OCI-LY7 (cell line): ENCODE data around the gene CAMSAP3. TPM values are rescaled to one million over a fixed set of nuclear protein-coding genes. Genes with fewer than 3 reads are reported as not detected.
"Not testable (repeated sequence)": the region's sequence is repeated elsewhere in the genome, so short reads cannot be mapped to it uniquely, and the experiment has no call there.

ENCODE experiments used
- BruUV-seq: library from RNA; stranded (reverse); fragments of 400-500 nt; replicated peaks from 2 replicates; lab custom pipeline; 2021; lab: Mats Ljungman, UMichigan
- CTCF ChIA-PET: fragments of 300-600 bp; sonication (Branson Sonifier 250); formaldehyde crosslinking; loops from one replicate; lab custom pipeline; 2022; ENCODE audit warnings: antibody characterized with exemption; ENCODE audit not compliant: unreplicated experiment; lab: Charles Lee
- POLR2A ChIA-PET: fragments of 300-600 bp; sonication (Branson Sonifier 250); formaldehyde crosslinking; loops from one replicate; lab custom pipeline; 2022; ENCODE audit warnings: antibody characterized with exemption; lab: Charles Lee
- DNase-seq: peaks from one replicate; pipeline ENCODE4 v3.0.0-alpha.2; 2015; ENCODE audit warnings: low spot score
- H2AFZ ChIP-seq: fragments of 200-600 bp; sonication (generic), shearing (Covaris generic); 2 replicates; pipeline ENCODE4 v1.6.1; 2014; ENCODE audit warnings: mild to moderate bottlenecking, antibody characterized with exemption, low read length, moderate library complexity
- H3K27ac ChIP-seq: fragments of 200-600 bp; sonication (generic); 2 replicates; pipeline ENCODE4 v1.5.1; 2014; ENCODE audit warnings: mixed run types, low read depth, mild to moderate bottlenecking, moderate library complexity, low read length, inconsistent platforms; ENCODE audit not compliant: poor library complexity, severe bottlenecking
- H3K36me3 ChIP-seq: fragments of 200-600 bp; sonication (generic); 2 replicates; pipeline ENCODE4 v1.6.1; 2014; ENCODE audit warnings: mild to moderate bottlenecking, antibody characterized with exemption, low read length, moderate library complexity, mixed read lengths; ENCODE audit not compliant: insufficient read depth
- H3K4me1 ChIP-seq: fragments of 200-600 bp; sonication (generic); 2 replicates; pipeline ENCODE4 v1.5.1; 2014; ENCODE audit warnings: mild to moderate bottlenecking, low read length; ENCODE audit not compliant: insufficient read depth, poor library complexity, severe bottlenecking
- H3K4me2 ChIP-seq: fragments of 200-600 bp; sonication (generic); 2 replicates; pipeline ENCODE4 v1.6.1; 2014; ENCODE audit warnings: mild to moderate bottlenecking, low read length
- H3K4me3 ChIP-seq: fragments of 200-600 bp; sonication (generic); 2 replicates; pipeline ENCODE4 v1.5.1; 2014; ENCODE audit warnings: mild to moderate bottlenecking, low read depth, low read length; ENCODE audit not compliant: poor library complexity, severe bottlenecking
- H3K79me2 ChIP-seq: fragments of 200-600 bp; sonication (generic); 2 replicates; pipeline ENCODE4 v1.6.1; 2016; ENCODE audit warnings: low read depth, mild to moderate bottlenecking, low read length, moderate library complexity, mixed read lengths; ENCODE audit not compliant: insufficient read depth
- H3K9me2 ChIP-seq: fragments of 200-600 bp; sonication (generic); 2 replicates; pipeline ENCODE4 v1.6.1; 2016; ENCODE audit warnings: mild to moderate bottlenecking, low read length, mixed read lengths; ENCODE audit not compliant: insufficient read depth
- H3K9me3 ChIP-seq: fragments of 200-600 bp; sonication (generic); 2 replicates; pipeline ENCODE4 v1.6.1; 2014; ENCODE audit warnings: mild to moderate bottlenecking, mixed run types, low read length, mixed read lengths
- H4K20me1 ChIP-seq: fragments of 200-600 bp; sonication (generic); 2 replicates; pipeline ENCODE4 v1.6.1; 2014; ENCODE audit warnings: mild to moderate bottlenecking, antibody characterized with exemption, low read length, moderate library complexity, mixed read lengths; ENCODE audit not compliant: insufficient read depth
- CTCF ChIP-seq: fragments of 200-600 bp; sonication (generic); conservative IDR thresholded peaks from 2 replicates; pipeline ENCODE4 v1.5.1; 2014; ENCODE audit warnings: mild to moderate bottlenecking, antibody characterized with exemption, low read length, moderate library complexity, mixed read lengths
- EZH2phosphoT487 ChIP-seq: fragments of 200-600 bp; sonication (generic); IDR thresholded peaks from 2 replicates; pipeline ENCODE4 v1.6.1; 2018; ENCODE audit warnings: low read depth, borderline replicate concordance, mild to moderate bottlenecking, mixed run types, antibody characterized with exemption, low read length, moderate library complexity, mixed read lengths
- intact Hi-C: fragments of 100-400 bp; cut with micrococcal nuclease; formaldehyde crosslinking; loops from one replicate; pipeline ENCODE4 v1.10.0; 2022; ENCODE audit not compliant: unreplicated experiment
- total RNA-seq, 2 experiments: library from RNA; depleted of rRNA in 1 of 2; stranded (reverse); fragments of >200 nt in 1 of 2; shearing (Covaris generic) in 1 of 2; gene quantifications; 2 replicates each; pipeline ENCODE4 v1.2.3, GENCODE V29; 2014 to 2022

The CAMSAP3 gene
- total RNA-seq, 2 experiments from 2014 or later = 1.6 to 1.9 TPM

DNA sequence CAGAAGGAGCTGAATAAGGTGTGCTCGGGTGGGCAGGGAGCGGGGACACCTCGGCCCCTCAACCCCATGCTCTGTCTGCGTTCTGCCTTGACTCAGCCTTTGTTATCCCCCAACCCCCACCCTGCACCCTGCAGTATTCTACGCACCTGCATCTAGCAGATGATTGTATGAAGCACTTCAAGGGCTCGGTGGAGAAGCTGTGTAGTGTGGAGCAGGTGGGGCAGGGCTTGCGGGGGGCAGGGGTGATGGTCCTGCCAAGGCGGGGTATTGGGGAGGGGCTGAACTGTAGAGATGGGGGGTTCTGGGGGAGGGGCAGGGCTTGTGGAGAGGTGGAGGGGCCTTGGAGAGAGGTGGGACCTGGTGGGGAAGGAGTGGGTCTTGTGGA is 47.4 kb downstream of the CAMSAP3 start:
- no peak overlapping the region for H3K4me3 ChIP-seq
- DNase-seq = no peak
- no peak for TF ChIP-seq CTCF
- TF ChIP-seq EZH2phosphoT487 = no peak
- H3K79me2 ChIP-seq = no peaks in the 10 kb centered on the region
- no peaks in the 10 kb centered on the region for H3K9me3 ChIP-seq
- H3K36me3 ChIP-seq = no peaks in the 10 kb centered on the region
- H3K4me1 ChIP-seq = peaks cover 2% of the 10 kb centered on the region
- H3K9me2 ChIP-seq = no peaks in the 10 kb centered on the region
- H3K4me2 ChIP-seq = no peak overlapping the region
- ChIA-PET POLR2A (no interaction called here), CTCF (no interaction called here)
- H2AFZ ChIP-seq = no peak overlapping the region
- H4K20me1 ChIP-seq = no peaks in the 10 kb centered on the region
- intact Hi-C loops = no loop called here
- no TSS peak for BruUV-seq
- no peak overlapping the region for H3K27ac ChIP-seq

GRCh38 chr19:7643629-7644549 is 48.2 kb downstream of the CAMSAP3 start:
- H4K20me1 ChIP-seq, H3K27ac ChIP-seq, H3K9me2 ChIP-seq, BruUV-seq, intact Hi-C loops, H3K9me3 ChIP-seq, H2AFZ ChIP-seq, H3K36me3 ChIP-seq, H3K4me1 ChIP-seq, H3K4me2 ChIP-seq, H3K4me3 ChIP-seq, H3K79me2 ChIP-seq: not testable (repeated sequence)
- ChIA-PET POLR2A (interaction anchor here (0.6 to 0.8 kb wide), 3 partner anchors 10 to 99 kb away, joined by 3 to 4 read pairs (median 3); no protein-coding TSS in a partner anchor), CTCF (interaction anchor here (0.6 kb wide), 1 partner anchor 9 kb away, joined by 3 read pairs; no protein-coding TSS in a partner anchor)
- peak; percentile 67 for DNase-seq

DNA sequence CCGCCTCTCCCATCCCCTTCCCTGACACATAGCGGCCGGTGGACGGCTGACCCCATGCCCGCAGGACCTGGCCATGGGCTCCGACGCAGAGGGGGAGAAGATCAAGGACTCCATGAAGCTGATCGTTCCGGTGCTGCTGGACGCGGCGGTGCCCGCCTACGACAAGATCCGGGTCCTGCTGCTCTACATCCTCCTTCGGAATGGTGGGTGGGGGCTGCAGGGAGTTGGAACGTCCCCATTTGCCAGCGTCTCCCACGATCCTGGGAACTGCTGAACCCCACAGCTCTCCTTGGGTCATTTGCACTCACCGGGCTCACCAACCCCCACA is 48.9 kb downstream of the CAMSAP3 start:
- Histone ChIP-seq H3K27ac (no peak overlapping the region), H4K20me1 (no peaks in the 10 kb centered on the region), H3K36me3 (no peaks in the 10 kb centered on the region), H3K4me3 (no peak overlapping the region), H3K4me1 (no peaks in the 10 kb centered on the region), H3K9me2 (no peaks in the 10 kb centered on the region), H2AFZ (no peak overlapping the region), H3K4me2 (no peak overlapping the region), H3K79me2 (no peaks in the 10 kb centered on the region), H3K9me3 (no peaks in the 10 kb centered on the region)
- BruUV-seq = no TSS peak
- intact Hi-C loops = no loop called here
- TF ChIP-seq EZH2phosphoT487 = no peak
- no peak for TF ChIP-seq CTCF
- POLR2A ChIA-PET = no interaction called here
- no peak for DNase-seq
- CTCF ChIA-PET = no interaction called here
